Neural cell (in vitro differentiated cells): ENCODE measurements around the gene DNAH5. TPM values are rescaled to one million over a fixed set of nuclear protein-coding genes. Genes with fewer than 3 reads are reported as not detected.

Source experiments
- H2AFZ ChIP-seq: fragments of 200-600, 300-800 bp; sonication (generic), shearing (Covaris generic); 2 replicates; pipeline ENCODE4 v1.6.0; 2014; ENCODE audit warnings: low read depth, mild to moderate bottlenecking, antibody characterized with exemption, low read length, moderate library complexity
- H3F3A ChIP-seq: fragments of 200-600 bp; shearing (Covaris generic); 2 replicates; pipeline ENCODE4 v1.6.1; 2016; ENCODE audit warnings: mild to moderate bottlenecking, moderate library complexity, mixed read lengths, antibody characterized with exemption, low read length; ENCODE audit not compliant: insufficient read depth, poor library complexity, severe bottlenecking
- H3K27ac ChIP-seq: fragments of 200-600, 300-800 bp; sonication (generic), shearing (Covaris generic); 2 replicates; pipeline ENCODE4 v1.5.1; 2014; ENCODE audit warnings: mild to moderate bottlenecking, low read length, moderate library complexity
- H3K27me3 ChIP-seq: fragments of 300-800, 200-600 bp; sonication (generic), shearing (Covaris generic); 2 replicates; pipeline ENCODE4 v1.6.0; 2014; ENCODE audit warnings: mild to moderate bottlenecking, low read depth, low read length, moderate library complexity; ENCODE audit not compliant: insufficient read depth
- H3K36me3 ChIP-seq: fragments of 300-800, 200-600 bp; sonication (generic), shearing (Covaris generic); 2 replicates; pipeline ENCODE4 v1.5.1; 2014; ENCODE audit warnings: mild to moderate bottlenecking, antibody characterized with exemption, low read length, moderate library complexity; ENCODE audit not compliant: insufficient read depth
- H3K4me2 ChIP-seq: fragments of 300-800, 200-600 bp; sonication (generic), shearing (Covaris generic); 2 replicates; pipeline ENCODE4 v1.6.0; 2014; ENCODE audit warnings: mild to moderate bottlenecking, low read length
- H3K4me3 ChIP-seq: fragments of 300-800, 200-600 bp; sonication (generic), shearing (Covaris generic); 2 replicates; pipeline ENCODE4 v1.5.1; 2014; ENCODE audit warnings: mild to moderate bottlenecking, low read length, moderate library complexity
- H3K79me2 ChIP-seq: fragments of 200-600 bp; shearing (Covaris generic); replicated peaks from 2 replicates; pipeline ENCODE4 v1.6.0; 2014; ENCODE audit warnings: mild to moderate bottlenecking, low read length, moderate library complexity; ENCODE audit not compliant: insufficient read depth
- H3K9ac ChIP-seq: fragments of 300-800, 200-600 bp; sonication (generic), shearing (Covaris generic); 2 replicates; pipeline ENCODE4 v1.6.1; 2016; ENCODE audit warnings: mild to moderate bottlenecking, low read length, mixed read lengths
- H3K9me2 ChIP-seq: fragments of 200-600 bp; shearing (Covaris generic); 2 replicates; pipeline ENCODE4 v1.6.1; 2016; ENCODE audit warnings: mild to moderate bottlenecking, low read length, mixed read lengths; ENCODE audit not compliant: insufficient read depth
- H3K9me3 ChIP-seq: fragments of 200-600, 300-800 bp; sonication (generic), shearing (Covaris generic); 2 replicates; pipeline ENCODE4 v1.6.1; 2016; ENCODE audit warnings: mild to moderate bottlenecking, mixed run types, low read length, moderate library complexity, mixed read lengths
- H4K20me1 ChIP-seq: fragments of 200-600 bp; shearing (Covaris generic); 2 replicates; pipeline ENCODE4 v1.6.1; 2016; ENCODE audit warnings: mild to moderate bottlenecking, mixed run types; ENCODE audit not compliant: insufficient read depth
- EP300 ChIP-seq: fragments of 450-650 bp; conservative IDR thresholded peaks from 2 replicates; pipeline ENCODE4 v1.6.1; 2014; ENCODE audit warnings: antibody characterized with exemption, mild to moderate bottlenecking, moderate library complexity; ENCODE audit not compliant: poor library complexity, severe bottlenecking
- EZH2 ChIP-seq: fragments of 200-600, 300-800 bp; shearing (Covaris generic), sonication (generic); IDR thresholded peaks from 2 replicates; pipeline ENCODE4 v1.6.1; 2014; ENCODE audit warnings: antibody characterized with exemption, low read length, borderline replicate concordance, mild to moderate bottlenecking; ENCODE audit not compliant: insufficient read depth, poor library complexity, severe bottlenecking
- MXI1 ChIP-seq: fragments of 450-650 bp; conservative IDR thresholded peaks from 2 replicates; pipeline ENCODE4 v1.6.1; 2014; ENCODE audit warnings: antibody characterized with exemption, mild to moderate bottlenecking; ENCODE audit not compliant: poor library complexity, severe bottlenecking
- POLR2AphosphoS5 ChIP-seq: IDR thresholded peaks from 2 replicates; pipeline ENCODE4 v1.6.1; 2012
- RAD21 ChIP-seq: fragments of 450-650 bp; conservative IDR thresholded peaks from 2 replicates; pipeline ENCODE4 v1.6.1; 2014; ENCODE audit warnings: antibody characterized with exemption, mild to moderate bottlenecking, moderate library complexity
- SMC3 ChIP-seq: fragments of 450-650 bp; conservative IDR thresholded peaks from 2 replicates; pipeline ENCODE4 v1.6.1; 2014; ENCODE audit warnings: antibody characterized with exemption, mild to moderate bottlenecking, moderate library complexity; ENCODE audit not compliant: poor library complexity
- TAF1 ChIP-seq: IDR thresholded peaks from 2 replicates; pipeline ENCODE4 v1.6.1; 2012; ENCODE audit warnings: low read depth
- polyA plus RNA-seq: library from polyadenylated mRNA; depleted of rRNA; stranded (reverse); fragments of >200 nt; gene quantifications from 2 replicates; pipeline ENCODE4 v1.2.3, GENCODE V29; 2014
- TF ChIP-seq, protein P1 (sequence below): fragments of 450-650 bp; IDR thresholded peaks from 2 replicates; pipeline ENCODE4 v1.5.1; 2014; ENCODE audit warnings: antibody characterized with exemption, mild to moderate bottlenecking, moderate library complexity; ENCODE audit not compliant: poor library complexity, severe bottlenecking
- TF ChIP-seq, protein P2 (sequence below): IDR thresholded peaks from 2 replicates; pipeline ENCODE4 v1.6.1; 2012; ENCODE audit warnings: borderline replicate concordance

The DNAH5 gene
- polyA plus RNA-seq, 1 donor from 2014 or later: 12.8 TPM

DNA sequence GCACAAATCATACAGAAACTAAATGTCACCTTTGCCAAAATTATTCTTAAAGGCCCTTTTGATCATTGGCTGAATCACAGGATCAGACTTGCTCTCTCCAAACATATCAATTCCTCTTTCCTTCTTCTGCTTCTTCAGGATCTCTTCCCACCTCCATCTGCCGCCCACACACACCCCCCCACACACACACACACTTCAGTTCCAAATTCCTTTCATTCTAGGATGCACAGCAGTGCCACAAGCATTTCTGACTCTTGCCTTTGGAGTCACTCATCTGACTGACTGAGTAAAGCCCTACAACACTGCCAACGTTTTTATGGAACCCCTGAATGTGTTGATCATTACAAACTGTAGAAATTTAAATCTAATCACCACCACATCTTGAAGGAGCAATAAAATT, 22.9 kb downstream of the DNAH5 start:
- no peaks in the 10 kb centered on the region for H3K9me2 ChIP-seq
- H3K27ac ChIP-seq: no peak overlapping the region
- TF ChIP-seq, protein P1, sequence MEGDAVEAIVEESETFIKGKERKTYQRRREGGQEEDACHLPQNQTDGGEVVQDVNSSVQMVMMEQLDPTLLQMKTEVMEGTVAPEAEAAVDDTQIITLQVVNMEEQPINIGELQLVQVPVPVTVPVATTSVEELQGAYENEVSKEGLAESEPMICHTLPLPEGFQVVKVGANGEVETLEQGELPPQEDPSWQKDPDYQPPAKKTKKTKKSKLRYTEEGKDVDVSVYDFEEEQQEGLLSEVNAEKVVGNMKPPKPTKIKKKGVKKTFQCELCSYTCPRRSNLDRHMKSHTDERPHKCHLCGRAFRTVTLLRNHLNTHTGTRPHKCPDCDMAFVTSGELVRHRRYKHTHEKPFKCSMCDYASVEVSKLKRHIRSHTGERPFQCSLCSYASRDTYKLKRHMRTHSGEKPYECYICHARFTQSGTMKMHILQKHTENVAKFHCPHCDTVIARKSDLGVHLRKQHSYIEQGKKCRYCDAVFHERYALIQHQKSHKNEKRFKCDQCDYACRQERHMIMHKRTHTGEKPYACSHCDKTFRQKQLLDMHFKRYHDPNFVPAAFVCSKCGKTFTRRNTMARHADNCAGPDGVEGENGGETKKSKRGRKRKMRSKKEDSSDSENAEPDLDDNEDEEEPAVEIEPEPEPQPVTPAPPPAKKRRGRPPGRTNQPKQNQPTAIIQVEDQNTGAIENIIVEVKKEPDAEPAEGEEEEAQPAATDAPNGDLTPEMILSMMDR: no peak
- no peak for TF ChIP-seq POLR2AphosphoS5
- no peak for TF ChIP-seq SMC3
- no peak for TF ChIP-seq TAF1
- no peak for TF ChIP-seq RAD21
- no peak for TF ChIP-seq EP300
- TF ChIP-seq MXI1: no peak
- TF ChIP-seq, protein P2, sequence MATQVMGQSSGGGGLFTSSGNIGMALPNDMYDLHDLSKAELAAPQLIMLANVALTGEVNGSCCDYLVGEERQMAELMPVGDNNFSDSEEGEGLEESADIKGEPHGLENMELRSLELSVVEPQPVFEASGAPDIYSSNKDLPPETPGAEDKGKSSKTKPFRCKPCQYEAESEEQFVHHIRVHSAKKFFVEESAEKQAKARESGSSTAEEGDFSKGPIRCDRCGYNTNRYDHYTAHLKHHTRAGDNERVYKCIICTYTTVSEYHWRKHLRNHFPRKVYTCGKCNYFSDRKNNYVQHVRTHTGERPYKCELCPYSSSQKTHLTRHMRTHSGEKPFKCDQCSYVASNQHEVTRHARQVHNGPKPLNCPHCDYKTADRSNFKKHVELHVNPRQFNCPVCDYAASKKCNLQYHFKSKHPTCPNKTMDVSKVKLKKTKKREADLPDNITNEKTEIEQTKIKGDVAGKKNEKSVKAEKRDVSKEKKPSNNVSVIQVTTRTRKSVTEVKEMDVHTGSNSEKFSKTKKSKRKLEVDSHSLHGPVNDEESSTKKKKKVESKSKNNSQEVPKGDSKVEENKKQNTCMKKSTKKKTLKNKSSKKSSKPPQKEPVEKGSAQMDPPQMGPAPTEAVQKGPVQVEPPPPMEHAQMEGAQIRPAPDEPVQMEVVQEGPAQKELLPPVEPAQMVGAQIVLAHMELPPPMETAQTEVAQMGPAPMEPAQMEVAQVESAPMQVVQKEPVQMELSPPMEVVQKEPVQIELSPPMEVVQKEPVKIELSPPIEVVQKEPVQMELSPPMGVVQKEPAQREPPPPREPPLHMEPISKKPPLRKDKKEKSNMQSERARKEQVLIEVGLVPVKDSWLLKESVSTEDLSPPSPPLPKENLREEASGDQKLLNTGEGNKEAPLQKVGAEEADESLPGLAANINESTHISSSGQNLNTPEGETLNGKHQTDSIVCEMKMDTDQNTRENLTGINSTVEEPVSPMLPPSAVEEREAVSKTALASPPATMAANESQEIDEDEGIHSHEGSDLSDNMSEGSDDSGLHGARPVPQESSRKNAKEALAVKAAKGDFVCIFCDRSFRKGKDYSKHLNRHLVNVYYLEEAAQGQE: no peak
- no peak for TF ChIP-seq EZH2
- H4K20me1 ChIP-seq: no peaks in the 10 kb centered on the region
- no peak overlapping the region for H3K4me3 ChIP-seq
- no peak overlapping the region for H2AFZ ChIP-seq
- no peaks in the 10 kb centered on the region for H3K36me3 ChIP-seq
- no peaks in the 10 kb centered on the region for H3K27me3 ChIP-seq
- no peaks in the 10 kb centered on the region for H3K79me2 ChIP-seq
- no peak overlapping the region for H3K4me2 ChIP-seq
- H3F3A ChIP-seq: no peaks in the 10 kb centered on the region
- H3K9ac ChIP-seq: no peak overlapping the region
- H3K9me3 ChIP-seq: no peaks in the 10 kb centered on the region

DNA sequence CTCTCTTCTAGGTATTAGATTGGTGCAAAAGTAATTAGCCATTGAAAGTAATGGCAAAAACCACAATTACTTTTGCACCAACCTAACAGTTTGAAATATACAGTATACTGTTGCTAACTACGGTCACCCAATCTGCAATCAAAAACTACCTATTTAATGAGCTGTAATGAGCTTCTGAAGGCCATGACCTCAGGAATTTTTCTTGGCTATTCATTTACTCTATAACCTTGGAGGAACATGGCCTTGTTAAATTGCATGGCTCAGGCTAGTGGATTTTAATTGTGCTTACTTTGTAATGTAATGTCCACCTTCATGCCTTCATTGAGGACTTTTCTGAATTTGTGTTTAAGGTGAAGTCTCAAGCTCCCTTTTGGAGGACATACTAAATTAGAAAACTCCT, 24.7 kb downstream of the DNAH5 start:
- no peaks in the 10 kb centered on the region for H3K36me3 ChIP-seq
- no peaks in the 10 kb centered on the region for H3K79me2 ChIP-seq
- H3K27me3 ChIP-seq: no peaks in the 10 kb centered on the region
- no peaks in the 10 kb centered on the region for H3K9me2 ChIP-seq
- H3K4me3 ChIP-seq: no peak overlapping the region
- no peak overlapping the region for H3K9ac ChIP-seq
- no peak overlapping the region for H3K27ac ChIP-seq
- H3K9me3 ChIP-seq: no peaks in the 10 kb centered on the region
- TF ChIP-seq POLR2AphosphoS5 (no peak), EZH2 (no peak), MXI1 (no peak), TAF1 (no peak)
- no peak overlapping the region for H3K4me2 ChIP-seq
- no peaks in the 10 kb centered on the region for H4K20me1 ChIP-seq
- no peaks in the 10 kb centered on the region for H3F3A ChIP-seq
- no peak overlapping the region for H2AFZ ChIP-seq

DNA sequence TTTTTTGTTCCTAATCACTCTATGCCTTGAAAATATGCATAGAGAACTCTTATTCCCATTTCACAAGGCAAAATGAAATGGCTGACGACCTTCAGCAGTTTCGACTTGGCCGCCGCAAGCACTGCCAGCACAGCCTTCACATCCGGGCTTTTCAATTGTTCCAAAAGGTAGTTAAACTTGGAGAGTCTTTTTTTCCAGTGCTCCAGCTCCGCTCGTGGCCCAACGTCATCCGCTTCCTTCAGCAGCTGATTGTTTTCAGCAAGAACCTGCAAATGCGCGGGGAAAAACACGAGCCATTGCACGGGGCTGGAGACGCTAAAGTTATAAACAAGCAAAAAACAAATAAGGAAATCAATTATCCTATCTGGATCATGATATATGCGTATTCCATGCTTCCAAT, 25.4 kb downstream of the DNAH5 start:
- H3K79me2 ChIP-seq: no peaks in the 10 kb centered on the region
- TF ChIP-seq POLR2AphosphoS5: no peak
- no peak for TF ChIP-seq TAF1
- no peak for TF ChIP-seq SMC3
- no peak for TF ChIP-seq EZH2
- TF ChIP-seq RAD21: no peak
- no peak for TF ChIP-seq MXI1
- TF ChIP-seq, protein P1: no peak
- no peak for TF ChIP-seq EP300
- TF ChIP-seq, protein P2: no peak
- no peaks in the 10 kb centered on the region for H3K9me2 ChIP-seq
- H4K20me1 ChIP-seq: no peaks in the 10 kb centered on the region
- H3K36me3 ChIP-seq: no peaks in the 10 kb centered on the region
- no peaks in the 10 kb centered on the region for H3F3A ChIP-seq
- H3K4me2 ChIP-seq: no peak overlapping the region
- no peaks in the 10 kb centered on the region for H3K27me3 ChIP-seq
- H3K27ac ChIP-seq: no peak overlapping the region
- H3K9me3 ChIP-seq: no peaks in the 10 kb centered on the region
- H3K9ac ChIP-seq: no peak overlapping the region
- no peak overlapping the region for H3K4me3 ChIP-seq
- no peak overlapping the region for H2AFZ ChIP-seq
